KBM-7 (cell line): Measurements from ENCODE around the gene RBAK.
"Not testable (repeated sequence)": the region's sequence is repeated elsewhere in the genome, so short reads cannot be mapped to it uniquely, and the experiment has no call there.

Source experiments
- DNase-seq: peaks from one replicate; pipeline ENCODE4 v3.0.0-alpha.2; 2015
- in situ Hi-C: fragments of 300-500 bp; cut with MboI; formaldehyde crosslinking; loops from 2 replicates; pipeline ENCODE4 v1.14.3; 2020; ENCODE audit warnings: low sequenced_read_pairs, low pct_unique_long_range_greater_than_20kb, mixed read lengths

The RBAK gene

DNA sequence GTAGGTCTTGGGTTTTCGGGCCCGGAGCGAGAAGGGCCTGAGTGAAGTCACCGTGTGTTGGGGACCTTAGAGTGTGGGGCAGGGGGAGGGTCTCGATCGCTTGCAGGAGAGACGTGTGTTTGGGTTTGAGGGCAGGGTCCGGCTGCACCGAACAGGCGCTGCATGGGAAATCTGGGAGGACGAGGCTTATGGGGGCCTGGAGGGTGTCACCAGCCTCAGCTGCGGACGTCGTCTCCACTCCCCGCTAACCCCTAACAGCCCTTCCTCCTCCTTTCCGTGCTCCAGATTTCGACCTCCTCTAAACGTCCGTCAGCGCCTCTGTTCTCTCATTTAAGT is 705 bp downstream of the RBAK start:
- peak; percentile 25 for DNase-seq
- in situ Hi-C loops = not testable (repeated sequence)

- in situ Hi-C loops, DNase-seq: not testable (repeated sequence)
These were observed 1.5 kb downstream of the RBAK start for GRCh38 chr7:5047127-5047526.

GRCh38 chr7:5050676-5051075 is 5.0 kb downstream of the RBAK start:
- in situ Hi-C loops = no loop called here
- no peak for DNase-seq

DNA sequence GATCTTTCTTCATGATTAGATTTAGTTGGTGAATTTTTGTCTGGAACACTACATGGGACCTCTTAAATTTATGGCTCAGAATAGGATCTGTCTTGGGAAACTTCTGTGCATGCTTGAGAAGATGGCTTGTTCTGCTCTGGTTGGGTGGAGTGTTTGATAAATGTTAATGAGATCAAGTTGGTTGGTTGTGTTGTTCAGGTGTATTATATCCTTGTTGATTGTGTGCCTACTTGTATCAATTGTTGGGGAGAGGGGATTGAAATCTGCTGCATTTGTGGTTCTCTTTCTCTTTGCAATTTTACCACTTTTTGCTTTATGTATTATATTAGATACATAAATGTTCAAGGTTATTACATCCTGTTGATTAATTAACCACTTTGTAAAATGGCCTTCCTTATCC is 6.1 kb downstream of the RBAK start:
- DNase-seq, in situ Hi-C loops: not testable (repeated sequence)

DNA sequence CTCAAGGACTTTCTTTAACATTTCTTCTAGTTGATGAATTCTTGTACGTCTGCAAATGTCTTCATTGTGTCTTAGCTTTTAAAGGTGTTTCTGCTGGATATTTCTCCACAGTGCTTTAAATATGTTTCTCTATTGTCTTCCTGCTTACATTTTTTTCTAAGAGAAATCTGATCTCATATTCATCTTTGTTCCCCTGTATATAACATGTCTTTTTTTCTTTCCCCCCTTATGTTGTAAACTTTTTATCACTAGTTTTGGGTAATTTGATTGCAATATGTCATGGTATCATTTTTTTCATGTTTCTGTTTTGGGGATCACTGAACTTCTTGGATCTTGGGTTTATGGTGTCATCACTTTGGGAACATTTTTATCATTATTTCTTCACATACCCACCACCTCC is 7.5 kb downstream of the RBAK start:
- in situ Hi-C loops = no loop called here
- DNase-seq = no peak

- in situ Hi-C loops = no loop called here
- no peak for DNase-seq
These were observed 18.0 kb downstream of the RBAK start for GRCh38 chr7:5063698-5064097.

GRCh38 chr7:5064391-5065106 is 18.9 kb downstream of the RBAK start:
- in situ Hi-C loops = no loop called here

DNA sequence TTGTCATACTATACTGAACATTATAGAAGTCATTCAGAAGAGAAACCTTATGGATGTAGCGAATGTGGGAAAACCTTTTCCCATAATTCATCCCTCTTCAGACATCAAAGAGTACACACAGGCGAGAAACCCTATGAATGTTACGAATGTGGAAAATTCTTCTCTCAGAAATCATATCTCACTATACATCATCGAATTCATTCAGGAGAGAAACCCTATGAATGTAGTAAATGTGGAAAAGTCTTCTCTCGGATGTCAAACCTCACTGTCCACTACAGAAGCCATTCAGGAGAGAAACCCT is 19.4 kb downstream of the RBAK start:
- in situ Hi-C loops = no loop called here
- DNase-seq = no peak

More at GRCh38 chr7:5064391-5065106, 18.9 kb downstream of the RBAK start:
- DNase-seq = peak; percentile 36

DNA sequence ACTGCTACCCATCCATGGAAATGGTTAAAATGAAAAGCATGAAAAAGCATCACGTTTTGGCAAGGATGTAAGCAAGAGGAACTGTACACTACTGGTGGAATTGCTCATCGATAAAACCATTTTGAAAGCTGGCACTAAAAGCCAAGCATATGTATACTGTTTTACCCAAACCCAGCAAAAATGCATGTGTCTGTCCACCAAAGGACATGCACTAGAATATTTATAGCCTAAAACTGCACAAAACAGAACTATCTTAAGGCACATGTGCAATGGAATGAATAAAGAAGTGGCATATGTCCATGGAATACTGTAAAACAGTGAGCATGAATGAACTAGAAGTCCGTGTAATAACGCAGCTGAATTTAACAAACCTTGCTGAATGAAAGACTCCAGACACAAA is 22.9 kb downstream of the RBAK start:
- in situ Hi-C loops = no loop called here
- DNase-seq = no peak

DNA sequence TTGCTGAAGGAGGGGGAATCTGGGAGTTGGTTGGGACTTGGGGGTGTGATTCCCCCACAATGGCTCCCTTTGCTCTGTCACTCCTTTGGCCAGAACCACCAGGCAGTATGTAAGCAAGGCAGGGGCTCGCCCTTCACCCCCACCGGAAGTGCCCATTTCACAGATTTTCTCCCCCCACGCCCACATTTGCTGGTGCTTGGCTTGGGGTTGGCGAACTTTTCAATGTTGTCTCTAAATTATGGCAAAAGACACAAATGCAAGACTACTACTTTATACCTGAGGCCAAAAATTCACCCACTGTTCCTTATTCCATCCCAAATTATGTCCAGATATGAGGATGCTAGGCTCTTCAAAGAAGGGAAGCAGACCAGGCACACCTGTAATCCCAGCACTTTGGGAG is 24.5 kb downstream of the RBAK start:
- in situ Hi-C loops = no loop called here

GRCh38 chr7:5075187-5075586 is 29.5 kb downstream of the RBAK start:
- in situ Hi-C loops = loop anchor here (25.0 kb wide), 1 partner anchor 263 kb away; no protein-coding TSS in a partner anchor
- not testable (repeated sequence) for DNase-seq

More for the DNA sequence above, 24.5 kb downstream of the RBAK start:
- no peak for DNase-seq

DNA sequence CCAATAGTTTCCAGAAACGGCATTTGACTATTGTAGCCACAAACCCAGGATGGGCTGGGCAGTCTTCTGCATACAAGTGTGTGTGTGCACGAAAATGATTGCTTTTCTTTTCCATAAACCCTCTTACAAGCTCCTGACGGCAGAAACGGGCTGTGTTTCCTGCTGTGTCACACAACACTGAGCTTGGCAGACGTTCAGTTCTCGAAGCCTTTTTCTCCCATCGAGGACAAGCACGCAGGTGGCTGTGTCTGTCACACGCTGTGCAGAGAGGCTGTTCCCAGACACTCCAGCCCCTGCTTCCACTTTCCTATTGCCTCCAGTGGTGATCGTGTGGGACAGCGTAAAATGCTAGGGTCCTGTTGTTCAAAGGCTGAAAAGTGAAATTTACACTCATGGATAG is 32.1 kb downstream of the RBAK start:
- in situ Hi-C loops = loop anchor here (25.0 kb wide), 1 partner anchor 265 kb away; no protein-coding TSS in a partner anchor
- peak; percentile 43 for DNase-seq

- in situ Hi-C loops = loop anchor here (25.0 kb wide), 1 partner anchor 271 kb away; no protein-coding TSS in a partner anchor
- DNase-seq = peak; percentile 71
These were observed 37.1 kb downstream of the RBAK start for GRCh38 chr7:5082806-5083205.

GRCh38 chr7:5083311-5083711 is 37.7 kb downstream of the RBAK start:
- DNase-seq = no peak
- in situ Hi-C loops = loop anchor here (25.0 kb wide), 1 partner anchor 271 kb away; no protein-coding TSS in a partner anchor

DNA sequence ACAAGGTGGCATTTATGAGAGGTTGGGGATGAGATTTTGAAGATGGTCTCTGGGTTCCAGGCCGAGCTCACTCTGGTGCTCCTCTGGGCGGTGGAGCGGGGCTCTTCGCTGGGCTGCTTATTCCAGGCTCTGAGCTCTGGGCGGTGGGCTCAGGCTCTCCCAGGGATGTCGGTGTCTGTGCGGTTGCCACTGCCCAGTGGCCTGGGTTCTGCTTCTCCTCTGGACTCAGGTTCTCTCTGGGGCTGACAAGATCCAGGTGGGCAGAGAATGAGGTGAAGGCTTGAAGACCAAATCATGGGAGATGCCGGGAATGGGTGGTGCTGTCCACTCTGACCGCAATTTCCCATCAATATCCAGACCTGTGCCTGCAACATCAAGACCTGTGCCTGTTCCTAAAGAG is 40.6 kb downstream of the RBAK start:
- no peak for DNase-seq
- in situ Hi-C loops = loop anchor here (25.0 kb wide), 1 partner anchor 274 kb away; no protein-coding TSS in a partner anchor

GRCh38 chr7:5088228-5088833 is 42.7 kb downstream of the RBAK start:
- peak; percentile 39 for DNase-seq
- in situ Hi-C loops = loop anchor here (25.0 kb wide), 1 partner anchor 276 kb away; no protein-coding TSS in a partner anchor

DNA sequence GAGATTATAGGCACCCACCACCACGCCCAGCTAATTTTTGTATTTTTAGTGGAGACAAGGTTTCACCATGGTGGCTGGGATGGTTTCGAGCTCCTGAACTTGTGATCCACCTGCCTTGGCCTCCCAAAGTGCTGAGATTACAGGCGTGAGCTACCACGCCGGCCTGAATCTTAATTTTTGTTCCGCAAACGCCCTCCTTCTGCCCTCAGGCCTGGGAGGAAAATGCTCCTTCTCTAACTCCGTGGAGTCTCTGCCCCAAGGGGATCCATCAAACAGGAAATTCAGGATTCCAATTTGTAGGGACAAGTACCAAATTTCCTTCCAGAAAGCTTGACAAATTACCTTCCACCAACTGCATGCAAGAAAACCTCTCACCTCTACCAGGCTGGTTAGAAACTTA is 43.2 kb downstream of the RBAK start:
- in situ Hi-C loops = loop anchor here (25.0 kb wide), 1 partner anchor 277 kb away; no protein-coding TSS in a partner anchor

GRCh38 chr7:5093948-5094347 is 48.3 kb downstream of the RBAK start:
- in situ Hi-C loops = loop anchor here (25.0 kb wide), 1 partner anchor 282 kb away; no protein-coding TSS in a partner anchor
- no peak for DNase-seq

More for the DNA sequence above, 43.2 kb downstream of the RBAK start:
- DNase-seq = no peak

DNA sequence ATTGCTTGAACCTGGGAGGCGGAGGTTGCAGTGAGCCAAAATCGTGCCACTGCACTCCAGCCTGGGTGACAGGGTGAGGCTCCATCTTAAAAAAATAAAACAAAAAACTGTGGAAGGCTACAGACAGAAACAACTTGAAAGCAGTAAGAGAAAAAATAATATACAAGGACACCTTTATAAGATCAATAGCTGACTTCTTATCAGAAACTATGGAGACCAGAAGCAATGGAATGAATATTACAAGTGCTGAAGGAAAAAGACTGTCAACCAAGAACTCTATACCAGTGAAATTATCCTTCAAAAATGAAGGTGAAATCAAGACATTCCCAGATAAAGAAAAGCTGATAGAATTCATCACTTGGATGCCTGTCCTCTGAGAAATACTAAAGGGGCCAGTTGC is 49.0 kb downstream of the RBAK start:
- no peak for DNase-seq
- in situ Hi-C loops = loop anchor here (25.0 kb wide), 1 partner anchor 282 kb away; no protein-coding TSS in a partner anchor

DNA sequence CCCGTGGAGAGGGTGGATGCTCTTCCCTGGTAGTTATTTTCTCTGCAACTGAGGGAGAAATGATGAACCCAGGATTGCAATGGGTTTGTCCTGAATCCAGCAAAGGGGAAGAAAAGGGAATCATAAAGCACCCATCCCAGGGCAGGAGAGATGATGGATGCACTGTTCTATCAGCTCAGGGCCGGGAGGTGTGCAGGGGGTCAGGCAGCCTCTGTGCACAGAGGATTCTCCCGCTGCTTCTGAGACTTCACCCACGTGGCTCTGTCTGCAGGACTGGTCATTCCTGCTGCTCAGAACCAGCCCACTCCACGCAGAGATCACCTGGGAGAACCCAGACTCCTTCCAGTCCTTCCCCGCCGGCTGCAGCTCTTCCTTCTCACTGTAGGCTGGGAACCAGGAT is 70.7 kb downstream of the RBAK start:
- in situ Hi-C loops = no loop called here

More for the DNA sequence above, 70.7 kb downstream of the RBAK start:
- no peak for DNase-seq
